Activated naive CD4-positive, alpha-beta T cell treated with anti-CD3 and anti-CD28 coated beads, Interleukin-2, amount 50 U/mL, for 72 hours (primary cell): ENCODE data around the gene SDR39U1. TPM values are rescaled to one million over a fixed set of nuclear protein-coding genes. Genes with fewer than 3 reads are reported as not detected.

ENCODE experiments used
- ATAC-seq, 2 donors: fragments of 150-1000 bp; cut with Tn5 transposase; 2 replicates each; pipeline ENCODE4 v1.10.0; 2021; ENCODE audit warnings: mild to moderate bottlenecking in 2 of 2, moderate library complexity in 2 of 2
- DNase-seq, 2 donors: peaks; one replicate each; pipeline ENCODE4 v3.0.0; 2021 to 2022; ENCODE audit warnings: low spot score in 2 of 2
- H3K27ac Mint-ChIP-seq, 2 donors: one replicate each; pipeline ENCODE4 v1.8.0; 2022; ENCODE audit warnings: mild to moderate bottlenecking in 2 of 2, mixed read lengths in 2 of 2
- H3K36me3 Mint-ChIP-seq, 2 donors: one replicate each; pipeline ENCODE4 v1.8.0; 2022; ENCODE audit warnings: mixed read lengths in 2 of 2
- H3K9me3 Mint-ChIP-seq, 2 donors: one replicate each; pipeline ENCODE4 v1.8.0; 2022; ENCODE audit warnings: mixed read lengths in 2 of 2
- total RNA-seq, 2 donors: library from RNA; stranded (reverse); gene quantifications; one replicate each; pipeline ENCODE4 v1.2.3, GENCODE V29; 2022

The SDR39U1 gene
- total RNA-seq, 2 donors from 2014 or later = 50.6 to 72.3 TPM

DNA sequence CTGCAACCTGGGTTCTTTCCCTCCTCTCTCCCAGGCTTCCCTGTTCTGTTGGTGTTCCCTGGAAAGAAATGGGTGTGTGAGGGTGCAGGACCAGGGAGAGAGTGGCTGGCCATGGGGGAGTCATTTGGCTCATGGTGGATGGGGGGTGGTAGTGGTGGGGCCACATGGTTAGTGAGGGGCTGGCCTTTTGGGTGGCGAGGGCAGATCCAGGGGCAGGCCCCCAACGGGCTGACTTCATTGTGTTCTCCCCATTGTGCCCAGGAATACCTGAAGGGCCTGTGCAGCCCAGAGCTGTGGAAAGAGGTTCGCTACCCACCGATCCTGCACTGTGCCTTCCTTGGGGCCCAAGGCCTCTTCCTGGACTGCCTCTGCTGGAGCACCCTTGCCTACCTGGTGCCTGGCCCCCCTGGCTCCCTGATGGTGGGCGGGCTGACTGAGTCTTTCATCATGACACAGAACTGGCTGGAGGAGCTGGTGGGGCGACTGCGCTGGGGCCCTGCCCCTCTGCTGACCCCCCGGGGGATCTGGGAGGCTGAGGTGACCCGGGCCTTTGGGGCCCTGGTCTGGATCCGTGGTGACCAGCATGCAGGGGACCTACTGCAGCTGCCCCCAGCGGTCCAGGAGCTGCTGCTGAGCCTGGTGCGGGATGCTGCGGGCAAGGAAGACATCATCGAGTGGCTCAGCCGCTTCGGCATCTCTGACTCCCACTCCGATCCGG lies 34.8 kb downstream of the SDR39U1 start:
- no peak for ATAC-seq
- H3K9me3 Mint-ChIP-seq = no peaks in the 10 kb centered on the region

DNA sequence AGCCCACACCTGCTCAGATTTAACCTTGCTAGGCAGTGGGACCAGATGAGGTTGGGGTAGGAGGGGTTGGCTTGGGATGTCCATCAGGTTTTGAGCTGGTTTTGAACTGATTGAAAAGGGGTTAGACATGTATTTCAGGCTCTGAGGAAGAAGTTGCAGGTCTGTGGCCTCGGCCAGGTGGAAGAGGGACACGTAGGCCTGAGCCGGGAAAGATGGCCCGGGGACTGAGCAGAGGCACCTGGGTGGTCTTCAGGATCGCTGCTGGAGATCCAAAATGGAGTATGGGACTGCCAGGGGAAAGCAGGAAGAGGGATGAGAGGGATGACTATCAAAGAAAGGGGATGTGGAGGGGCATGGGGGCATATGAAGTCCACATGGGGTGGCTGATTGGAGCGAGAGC lies 36.2 kb downstream of the SDR39U1 start:
- Mint-ChIP-seq H3K27ac (no peak overlapping the region), H3K36me3 (no peaks in the 10 kb centered on the region), H3K9me3 (no peaks in the 10 kb centered on the region)
- DNase-seq (no peak), ATAC-seq (no peak)

More for the DNA sequence above, 34.8 kb downstream of the SDR39U1 start:
- DNase-seq = no peak
- H3K36me3 Mint-ChIP-seq = no peaks in the 10 kb centered on the region
- no peak overlapping the region for H3K27ac Mint-ChIP-seq

DNA sequence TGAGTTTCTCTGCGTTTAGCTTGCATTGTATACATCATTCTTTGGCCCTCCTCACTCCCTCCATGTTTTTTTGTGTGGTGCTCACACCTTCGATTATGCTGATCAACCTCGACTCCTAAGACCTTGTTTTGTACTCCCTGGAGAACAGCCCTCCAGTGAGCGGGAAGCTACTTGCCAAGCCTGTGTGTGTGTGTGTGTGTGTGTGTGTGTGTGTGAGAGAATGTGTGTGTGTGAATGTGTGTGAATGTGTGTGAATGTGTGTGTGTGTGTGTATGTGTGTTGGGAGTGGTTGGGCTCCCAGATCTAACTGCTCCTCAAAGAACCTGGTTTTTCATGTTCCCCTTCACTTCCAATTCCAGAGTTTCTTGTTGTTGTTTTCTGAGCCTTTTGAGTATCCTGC lies 37.8 kb downstream of the SDR39U1 start:
- H3K9me3 Mint-ChIP-seq = no peaks in the 10 kb centered on the region
- DNase-seq (no peak), ATAC-seq (no peak)
- H3K27ac Mint-ChIP-seq = no peak overlapping the region
- no peaks in the 10 kb centered on the region for H3K36me3 Mint-ChIP-seq

DNA sequence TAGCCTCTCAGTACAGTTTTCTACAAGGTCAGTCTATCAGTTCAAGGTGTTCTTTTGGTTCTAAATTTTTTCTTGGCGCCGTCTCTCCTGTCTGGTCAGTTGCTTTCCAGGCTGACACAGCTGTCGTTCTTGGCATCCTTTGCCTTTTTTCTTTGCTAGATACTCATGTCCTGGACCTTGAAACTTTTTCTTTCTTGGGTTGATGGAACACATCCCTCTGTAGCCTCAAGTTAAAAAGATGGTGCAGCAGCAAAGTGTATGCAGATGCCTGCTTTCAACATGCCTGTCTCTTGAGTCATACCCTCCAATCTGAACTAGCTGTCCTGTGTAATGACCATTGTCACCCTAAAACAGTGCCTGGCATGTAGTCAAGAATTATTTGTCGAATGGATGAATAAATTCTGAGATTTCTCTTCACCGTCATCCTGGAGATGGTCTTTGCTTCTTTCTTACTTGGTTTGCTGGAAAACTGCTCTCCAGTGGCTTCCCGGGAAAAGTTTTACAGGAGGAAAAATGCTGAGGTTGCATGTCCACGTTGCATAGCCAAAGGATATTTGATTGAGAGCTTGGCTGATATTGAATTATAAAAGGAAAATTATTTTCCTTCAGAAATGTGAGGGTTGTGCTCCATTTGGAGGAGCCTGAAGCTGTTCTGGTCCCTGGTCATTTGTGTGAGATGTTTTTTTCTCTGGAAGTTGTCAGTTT lies 39.1 kb downstream of the SDR39U1 start:
- Mint-ChIP-seq H3K36me3 (no peaks in the 10 kb centered on the region), H3K9me3 (no peaks in the 10 kb centered on the region), H3K27ac (no peak overlapping the region)
- no peak for ATAC-seq
- no peak for DNase-seq

DNA sequence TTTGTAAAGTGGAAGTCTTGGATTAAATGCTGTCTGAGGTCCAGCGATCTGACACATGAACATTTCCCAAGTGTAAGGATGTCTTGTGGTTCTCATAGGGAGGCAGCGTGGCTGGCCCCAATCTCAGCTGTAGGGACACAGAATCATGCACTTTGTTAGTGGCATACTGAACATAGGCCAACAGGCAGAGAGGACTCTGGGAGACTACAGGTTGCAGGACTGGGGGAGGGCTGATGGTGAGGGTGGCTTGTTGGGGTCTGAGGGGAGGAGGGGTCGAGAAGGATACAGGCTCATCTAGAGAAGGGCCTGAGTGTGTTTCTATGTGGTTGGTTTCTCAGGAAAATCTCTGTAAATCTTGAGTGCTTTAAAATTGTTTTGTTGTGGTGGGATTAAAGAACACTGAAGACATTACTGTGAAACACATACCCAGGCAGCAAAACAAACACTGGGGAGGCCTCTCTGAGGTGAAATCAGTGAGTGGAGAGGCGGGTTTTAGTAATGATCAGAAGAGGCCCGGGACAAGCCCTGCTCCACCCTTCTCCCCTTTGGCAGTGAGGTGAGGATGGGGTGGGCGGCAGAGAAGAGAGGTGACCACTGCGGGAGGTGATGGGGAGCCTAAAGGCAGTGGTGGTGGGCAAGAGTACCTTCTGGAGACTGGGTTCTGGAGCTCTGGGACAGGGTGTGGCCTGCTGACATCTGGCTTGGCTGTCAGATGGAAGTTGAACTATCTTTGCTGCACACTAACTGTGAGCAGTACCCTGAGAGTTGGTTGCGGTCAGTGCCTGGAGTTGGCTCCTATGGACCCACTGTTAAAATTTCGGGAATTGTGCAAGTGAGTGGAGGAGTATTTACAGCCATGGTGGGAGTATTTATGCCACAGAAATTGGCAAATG lies 40.5 kb downstream of the SDR39U1 start:
- H3K36me3 Mint-ChIP-seq = no peaks in the 10 kb centered on the region
- no peak overlapping the region for H3K27ac Mint-ChIP-seq
- ATAC-seq (no peak), DNase-seq (no peak)
- H3K9me3 Mint-ChIP-seq = no peaks in the 10 kb centered on the region

DNA sequence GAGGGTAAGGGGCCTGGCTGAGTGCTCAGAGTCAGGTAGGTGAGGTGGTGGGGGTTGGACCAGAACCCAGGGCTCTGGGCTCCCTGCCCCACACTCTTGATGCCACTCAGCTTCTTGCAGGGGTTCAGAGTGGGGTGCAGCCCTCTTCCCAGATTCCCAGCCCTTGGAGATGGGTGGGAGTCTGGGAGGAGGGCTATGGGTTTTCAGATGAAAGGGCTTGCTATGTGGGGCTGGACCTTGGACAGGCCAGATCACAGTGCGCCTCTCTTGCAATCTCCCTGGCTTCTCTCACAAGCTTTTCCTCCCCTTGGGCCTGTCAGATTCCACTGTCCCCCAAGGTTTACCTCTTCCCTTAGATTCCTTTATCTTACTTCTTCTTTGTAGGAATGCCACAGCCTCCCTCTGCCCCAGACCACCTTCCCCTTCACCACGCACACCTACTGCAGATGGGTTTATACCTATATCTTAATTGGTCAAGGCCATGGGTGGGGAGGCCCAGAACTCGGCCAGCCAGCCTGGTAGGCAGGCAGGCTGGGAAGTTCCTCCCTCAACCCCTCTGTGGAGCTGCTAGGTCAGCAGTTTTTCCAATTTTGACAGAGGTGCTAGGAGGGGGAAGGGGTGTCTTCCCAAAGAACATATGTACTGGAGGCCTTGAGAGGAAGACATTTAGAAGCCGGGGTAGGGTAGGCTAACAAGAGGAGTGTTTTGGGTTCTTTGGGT lies 42.4 kb downstream of the SDR39U1 start:
- DNase-seq = no peak
- ATAC-seq = no peak
- no peak overlapping the region for H3K27ac Mint-ChIP-seq
- H3K9me3 Mint-ChIP-seq = no peaks in the 10 kb centered on the region
- no peaks in the 10 kb centered on the region for H3K36me3 Mint-ChIP-seq

DNA sequence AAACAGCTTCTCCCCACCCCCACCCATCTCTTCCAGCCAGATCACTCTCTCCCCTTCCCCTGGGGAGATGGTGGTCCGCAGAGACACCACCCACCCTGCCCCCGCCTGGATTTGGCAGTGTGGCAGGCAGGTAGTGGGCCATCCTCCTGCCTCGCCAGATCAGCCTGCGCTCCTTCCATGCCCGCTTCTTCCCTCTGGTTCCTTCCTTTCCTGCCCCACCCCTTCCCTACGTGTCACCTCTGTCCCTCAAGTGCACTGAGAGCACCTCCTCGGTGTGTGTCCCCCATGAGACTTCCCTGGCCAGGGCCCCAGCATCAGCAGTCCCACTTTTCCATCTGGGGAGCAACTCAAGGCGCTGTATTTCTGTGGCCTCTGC lies 43.1 kb downstream of the SDR39U1 start:
- H3K27ac Mint-ChIP-seq = peak overlapping the region in 1 of 2 donors; percentile 44
- ATAC-seq (peak in 1 of 2 donors; percentile 15), DNase-seq (no peak)
- H3K36me3 Mint-ChIP-seq = no peaks in the 10 kb centered on the region
- no peaks in the 10 kb centered on the region for H3K9me3 Mint-ChIP-seq

DNA sequence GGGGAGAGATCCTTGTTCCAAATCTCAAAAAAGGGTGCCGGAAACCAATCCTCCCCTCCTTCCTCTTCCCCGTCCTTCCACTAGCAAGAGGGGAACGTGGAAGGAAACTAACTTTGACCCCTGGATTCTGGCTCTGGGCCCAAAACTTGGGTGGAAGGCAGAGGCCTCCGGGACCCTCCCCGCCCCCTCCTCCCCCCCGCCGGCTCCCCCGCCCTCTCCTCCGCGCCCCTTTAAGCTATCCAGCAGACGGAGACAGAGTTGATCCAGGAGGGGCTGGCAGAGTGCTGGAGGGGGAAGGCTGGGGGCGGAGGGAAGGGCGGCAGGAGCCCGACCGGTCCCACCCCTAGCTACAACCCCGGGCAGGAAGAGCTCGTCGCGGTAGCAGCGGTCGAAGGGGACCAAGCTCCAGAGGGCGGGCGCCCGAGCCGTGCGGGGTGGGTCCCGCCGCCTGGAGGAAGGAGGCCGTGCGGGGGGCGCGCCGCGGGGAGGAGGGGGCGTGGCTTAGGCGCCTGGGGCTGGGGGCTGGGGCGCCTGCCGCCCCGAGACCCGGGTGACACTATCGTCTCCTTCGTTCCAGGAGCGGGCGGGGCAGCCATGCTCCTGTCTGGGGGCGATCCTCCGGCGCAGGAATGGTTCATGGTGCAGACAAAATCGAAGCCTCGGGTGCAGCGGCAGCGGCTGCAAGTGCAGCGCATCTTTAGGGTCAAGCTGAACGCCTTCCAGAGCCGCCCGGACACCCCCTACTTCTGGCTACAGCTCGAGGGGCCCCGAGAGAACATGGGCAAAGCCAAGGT lies 43.7 kb downstream of the SDR39U1 start, which contains the start of gene NYNRIN:
TSS of gene NYNRIN (plus strand) at position 351 of the 794 bp plus-strand sequence. CDS start at position 595, 244 bp downstream.
- Mint-ChIP-seq H3K36me3 (no peaks in the 10 kb centered on the region), H3K27ac (peak within 1 kb of the TSS in 1 of 2 donors; percentile 44), H3K9me3 (no peaks in the 10 kb centered on the region)
- ATAC-seq (peak; percentile 68 to 78), DNase-seq (peak in 1 of 2 donors; percentile 23)

DNA sequence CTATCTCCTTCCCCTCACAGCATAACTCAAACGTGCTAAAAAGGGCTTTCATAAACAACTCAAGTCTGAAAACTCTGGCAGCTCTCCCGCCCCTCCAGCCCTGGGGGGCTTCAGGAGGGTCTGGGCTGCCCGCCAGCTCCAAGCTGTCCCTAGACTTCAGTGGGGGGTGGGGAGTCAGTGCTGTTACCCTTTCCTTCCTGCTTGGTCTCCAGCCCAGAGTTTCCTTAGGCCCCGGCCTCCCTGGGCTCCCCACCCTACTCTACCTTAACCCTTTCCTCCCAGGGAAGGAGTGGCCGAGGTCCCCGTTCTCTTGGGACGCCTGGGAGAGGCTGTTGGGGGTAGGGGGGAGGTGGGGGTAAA lies 44.3 kb downstream of the SDR39U1 start:
- H3K27ac Mint-ChIP-seq = no peak overlapping the region
- no peak for DNase-seq
- H3K9me3 Mint-ChIP-seq = no peaks in the 10 kb centered on the region
- ATAC-seq = no peak
- H3K36me3 Mint-ChIP-seq = no peaks in the 10 kb centered on the region

DNA sequence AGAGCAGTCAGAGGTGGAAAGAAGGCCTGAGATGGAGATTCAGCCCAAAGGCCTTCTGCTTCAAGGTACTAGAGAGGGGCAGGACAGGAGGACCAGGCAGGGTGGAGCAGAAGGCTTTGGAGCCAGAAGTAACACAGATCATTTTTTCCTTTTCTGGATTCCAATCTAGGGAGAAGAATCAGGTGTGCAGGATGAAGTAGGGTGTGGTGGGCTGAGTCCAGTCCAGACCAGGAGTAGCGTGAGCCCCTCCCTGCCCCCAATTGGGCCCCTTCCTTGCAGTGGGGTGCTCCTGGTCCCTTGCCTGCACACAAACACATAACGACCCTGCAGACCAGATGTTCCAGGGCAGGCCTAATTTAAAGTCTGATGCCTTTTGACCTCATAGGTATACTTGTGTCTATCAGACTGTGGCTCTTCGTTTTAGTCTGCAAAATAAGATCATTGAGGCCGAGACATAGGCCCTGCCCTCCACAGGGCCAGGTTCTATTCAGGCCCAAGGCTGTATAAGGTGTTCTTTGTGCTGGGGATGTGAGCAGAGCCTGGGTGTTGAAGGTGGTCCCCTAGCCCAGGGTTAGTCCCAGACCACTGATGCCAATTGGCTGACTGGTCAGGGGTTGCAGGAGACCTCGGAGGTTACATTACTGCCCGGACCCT lies 44.8 kb downstream of the SDR39U1 start:
- Mint-ChIP-seq H3K9me3 (no peaks in the 10 kb centered on the region), H3K27ac (no peak overlapping the region), H3K36me3 (no peaks in the 10 kb centered on the region)
- ATAC-seq (no peak), DNase-seq (no peak)

DNA sequence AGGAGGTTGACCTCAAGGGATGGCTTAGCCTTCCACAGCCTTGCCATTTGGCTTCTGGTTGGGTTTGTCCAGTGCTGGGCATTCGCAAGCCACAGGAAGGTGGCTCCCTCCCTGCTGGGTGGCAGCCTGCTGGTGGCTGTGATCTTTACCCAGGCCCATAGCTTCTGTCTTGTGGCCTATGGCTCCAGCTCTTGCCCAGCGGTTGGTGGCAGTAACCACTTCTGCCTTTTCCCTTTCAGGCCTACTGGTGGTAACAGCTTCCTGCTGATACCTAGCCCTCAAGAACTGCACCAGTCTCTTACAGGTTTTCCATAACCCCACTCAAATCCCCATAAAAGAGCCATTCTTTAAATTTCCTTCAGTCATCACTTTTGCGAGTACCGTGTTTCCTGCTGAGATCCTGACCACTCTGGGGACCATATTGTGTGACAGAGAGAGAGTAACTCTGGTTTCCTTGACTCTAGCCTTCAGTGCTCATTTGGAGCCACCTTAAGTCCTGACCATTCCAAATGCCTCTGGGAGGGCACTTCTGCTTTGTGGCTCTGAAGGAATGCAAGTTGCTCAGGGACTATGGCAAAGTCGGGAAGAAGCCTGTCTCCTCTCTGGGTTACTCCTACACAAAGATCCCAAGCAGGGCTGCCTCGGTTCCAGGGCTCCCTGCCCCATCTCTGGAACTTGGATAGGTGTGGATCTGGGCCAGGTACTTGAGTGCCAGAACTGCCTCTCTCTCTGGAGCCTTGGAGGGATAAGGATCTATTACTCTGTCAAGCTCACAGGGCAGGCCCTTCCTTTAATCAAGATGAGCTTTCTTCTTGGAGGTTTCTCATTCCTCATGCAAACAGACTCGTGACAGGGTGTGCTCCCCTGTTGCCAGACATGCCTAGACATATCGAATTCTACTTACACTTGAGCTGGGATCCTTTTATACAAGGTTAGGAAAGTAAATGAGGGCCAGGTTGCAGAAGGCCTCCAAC lies 46.7 kb downstream of the SDR39U1 start:
- DNase-seq = no peak
- H3K27ac Mint-ChIP-seq = no peak overlapping the region

DNA sequence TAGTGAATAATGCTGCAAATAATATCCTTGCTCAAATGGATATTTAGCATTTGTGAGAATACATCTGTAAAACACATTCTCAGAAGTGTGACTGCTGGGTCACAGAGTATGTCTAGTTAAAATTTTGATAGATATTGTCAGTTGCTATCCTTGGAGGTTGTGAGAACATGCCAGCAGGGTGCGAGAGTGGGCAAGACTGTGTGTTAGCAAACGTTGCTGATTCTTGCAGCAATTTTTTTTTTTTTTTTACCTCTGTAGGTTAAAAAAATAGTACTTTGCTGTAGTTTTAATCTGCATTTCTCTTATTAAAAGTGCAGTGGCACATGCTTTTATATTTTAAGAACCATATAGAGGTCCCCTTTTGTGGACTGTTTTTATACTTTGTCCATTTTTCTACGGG lies 48.3 kb downstream of the SDR39U1 start:
- no peaks in the 10 kb centered on the region for H3K9me3 Mint-ChIP-seq
- H3K36me3 Mint-ChIP-seq = no peaks in the 10 kb centered on the region
- H3K27ac Mint-ChIP-seq = no peak overlapping the region
- no peak for DNase-seq
- ATAC-seq = no peak

More for the DNA sequence above, 46.7 kb downstream of the SDR39U1 start:
- Mint-ChIP-seq H3K9me3 (no peaks in the 10 kb centered on the region), H3K36me3 (no peaks in the 10 kb centered on the region)
- ATAC-seq = no peak

DNA sequence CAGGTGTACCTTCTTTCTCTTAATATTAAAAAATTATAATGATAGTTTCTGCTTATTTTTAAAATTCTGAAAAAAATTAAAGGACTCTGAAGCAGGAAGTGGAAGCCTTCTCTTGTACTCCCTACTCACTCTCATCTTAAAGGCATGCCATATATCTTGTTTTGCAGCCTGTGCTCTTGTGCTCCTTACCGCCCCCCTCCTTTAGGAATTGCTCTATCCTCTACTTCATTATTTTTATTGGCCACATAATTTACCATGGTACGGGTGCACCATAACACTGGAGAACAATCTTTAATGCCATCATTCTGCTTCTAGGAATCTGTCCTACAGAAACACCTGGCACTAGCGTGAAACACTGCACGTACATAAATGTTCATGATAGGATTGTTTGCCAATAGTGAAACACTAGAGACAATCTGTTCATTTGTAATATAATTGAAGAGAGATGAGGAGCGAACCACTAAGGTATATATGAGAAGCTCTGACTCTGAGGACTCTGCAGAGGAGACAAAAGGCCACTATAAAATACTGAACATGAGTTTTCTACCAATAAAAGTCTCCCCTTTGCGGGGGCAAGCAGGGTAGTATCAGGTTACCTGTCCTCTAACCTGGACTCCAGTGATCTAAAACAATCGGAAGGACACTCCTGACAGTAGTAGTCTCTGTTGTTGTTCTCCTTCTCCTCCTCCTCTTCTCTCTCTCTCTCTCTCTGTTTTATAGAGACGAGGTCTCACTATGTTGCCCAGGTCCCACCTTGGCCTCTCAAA lies 50.1 kb downstream of the SDR39U1 start:
- Mint-ChIP-seq H3K9me3 (no peaks in the 10 kb centered on the region), H3K27ac (no peak overlapping the region), H3K36me3 (no peaks in the 10 kb centered on the region)
- DNase-seq (no peak), ATAC-seq (no peak)
